Neural progenitor cell (in vitro differentiated cells): ENCODE results near the gene IL15.

ENCODE experiments used
- EZH2 ChIP-seq: fragments of 200-600 bp; sonication (generic); IDR thresholded peaks from 2 replicates; pipeline ENCODE4 v1.6.1; 2017; ENCODE audit warnings: antibody characterized with exemption, mild to moderate bottlenecking, moderate library complexity
- TF ChIP-seq, protein P1 (sequence below): fragments of 200-600 bp; sonication (generic); IDR thresholded peaks from 2 replicates; pipeline ENCODE4 v1.5.1; 2017; ENCODE audit warnings: antibody characterized with exemption, mild to moderate bottlenecking

- TF ChIP-seq, protein P1, sequence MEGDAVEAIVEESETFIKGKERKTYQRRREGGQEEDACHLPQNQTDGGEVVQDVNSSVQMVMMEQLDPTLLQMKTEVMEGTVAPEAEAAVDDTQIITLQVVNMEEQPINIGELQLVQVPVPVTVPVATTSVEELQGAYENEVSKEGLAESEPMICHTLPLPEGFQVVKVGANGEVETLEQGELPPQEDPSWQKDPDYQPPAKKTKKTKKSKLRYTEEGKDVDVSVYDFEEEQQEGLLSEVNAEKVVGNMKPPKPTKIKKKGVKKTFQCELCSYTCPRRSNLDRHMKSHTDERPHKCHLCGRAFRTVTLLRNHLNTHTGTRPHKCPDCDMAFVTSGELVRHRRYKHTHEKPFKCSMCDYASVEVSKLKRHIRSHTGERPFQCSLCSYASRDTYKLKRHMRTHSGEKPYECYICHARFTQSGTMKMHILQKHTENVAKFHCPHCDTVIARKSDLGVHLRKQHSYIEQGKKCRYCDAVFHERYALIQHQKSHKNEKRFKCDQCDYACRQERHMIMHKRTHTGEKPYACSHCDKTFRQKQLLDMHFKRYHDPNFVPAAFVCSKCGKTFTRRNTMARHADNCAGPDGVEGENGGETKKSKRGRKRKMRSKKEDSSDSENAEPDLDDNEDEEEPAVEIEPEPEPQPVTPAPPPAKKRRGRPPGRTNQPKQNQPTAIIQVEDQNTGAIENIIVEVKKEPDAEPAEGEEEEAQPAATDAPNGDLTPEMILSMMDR: no peak
- TF ChIP-seq EZH2: no peak
These were observed 40.9 kb upstream of the IL15 start for GRCh38 chr4:141595531-141595930.
